Epithelial cell of esophagus (primary cell): ENCODE data around the gene SF3A2.

Experiments used
- DNase-seq: peaks from one replicate; pipeline ENCODE4 v3.0.0; 2010; ENCODE audit warnings: low read depth
- H3K4me3 ChIP-seq: 2 replicates; pipeline ENCODE4 v1.5.1; 2011; ENCODE audit warnings: mild to moderate bottlenecking, low read length, control low read depth
- CTCF ChIP-seq: IDR thresholded peaks from 2 replicates; pipeline ENCODE4 v1.5.1; 2011; ENCODE audit warnings: low read depth, mild to moderate bottlenecking, low read length, control low read depth, inconsistent platforms; ENCODE audit not compliant: insufficient read depth; ENCODE audit errors: missing control alignments

SF3A2 gene

GRCh38 chr19:2268480-2268830 is 31.8 kb downstream of the SF3A2 start:
- DNase-seq: no peak
- TF ChIP-seq CTCF: no peak
- H3K4me3 ChIP-seq: peak overlapping the region; percentile 70

GRCh38 chr19:2268861-2269243 is 32.2 kb downstream of the SF3A2 start:
- no peak for TF ChIP-seq CTCF
- H3K4me3 ChIP-seq: peak overlapping the region; percentile 70

GRCh38 chr19:2269244-2270156 is 32.9 kb downstream of the SF3A2 start:
- H3K4me3 ChIP-seq: peak overlapping the region; percentile 96
- DNase-seq: peak; percentile 96
- peak; percentile 18 for TF ChIP-seq CTCF

More at GRCh38 chr19:2268861-2269243, 32.2 kb downstream of the SF3A2 start:
- DNase-seq: no peak

GRCh38 chr19:2270157-2270422 is 33.5 kb downstream of the SF3A2 start:
- no peak for DNase-seq
- H3K4me3 ChIP-seq: peak overlapping the region; percentile 96

GRCh38 chr19:2270423-2271233 is 34.0 kb downstream of the SF3A2 start:
- TF ChIP-seq CTCF: no peak
- H3K4me3 ChIP-seq: peak overlapping the region; percentile 96
- DNase-seq: peak; percentile 87

More at GRCh38 chr19:2270157-2270422, 33.5 kb downstream of the SF3A2 start:
- TF ChIP-seq CTCF: no peak

- peak; percentile 71 for DNase-seq
- TF ChIP-seq CTCF: no peak
- peak overlapping the region; percentile 96 for H3K4me3 ChIP-seq
Measured at GRCh38 chr19:2271234-2272103, 34.8 kb downstream of the SF3A2 start.
